Melanocyte of skin (primary cell): ENCODE results near the gene RNFT1. TPM values are rescaled to one million over a fixed set of nuclear protein-coding genes. Genes with fewer than 3 reads are reported as not detected.

Experiments used
- small RNA-seq, 2 donors: library from RNA; depleted of rRNA; stranded (forward); fragments of <200 nt; gene quantifications; one replicate each; pipeline ENCODE3, GENCODE V24; 2012
- total RNA-seq, 2 donors: library from RNA; depleted of rRNA; stranded (reverse); fragments of >200 nt; gene quantifications; 2 replicates each; pipeline ENCODE4 v1.2.3, GENCODE V29; 2012

The RNFT1 gene, protein sequence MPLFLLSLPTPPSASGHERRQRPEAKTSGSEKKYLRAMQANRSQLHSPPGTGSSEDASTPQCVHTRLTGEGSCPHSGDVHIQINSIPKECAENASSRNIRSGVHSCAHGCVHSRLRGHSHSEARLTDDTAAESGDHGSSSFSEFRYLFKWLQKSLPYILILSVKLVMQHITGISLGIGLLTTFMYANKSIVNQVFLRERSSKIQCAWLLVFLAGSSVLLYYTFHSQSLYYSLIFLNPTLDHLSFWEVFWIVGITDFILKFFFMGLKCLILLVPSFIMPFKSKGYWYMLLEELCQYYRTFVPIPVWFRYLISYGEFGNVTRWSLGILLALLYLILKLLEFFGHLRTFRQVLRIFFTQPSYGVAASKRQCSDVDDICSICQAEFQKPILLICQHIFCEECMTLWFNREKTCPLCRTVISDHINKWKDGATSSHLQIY
- total RNA-seq, result 10 to 100 TPM; 17.0 to 18.6 TPM

DNA sequence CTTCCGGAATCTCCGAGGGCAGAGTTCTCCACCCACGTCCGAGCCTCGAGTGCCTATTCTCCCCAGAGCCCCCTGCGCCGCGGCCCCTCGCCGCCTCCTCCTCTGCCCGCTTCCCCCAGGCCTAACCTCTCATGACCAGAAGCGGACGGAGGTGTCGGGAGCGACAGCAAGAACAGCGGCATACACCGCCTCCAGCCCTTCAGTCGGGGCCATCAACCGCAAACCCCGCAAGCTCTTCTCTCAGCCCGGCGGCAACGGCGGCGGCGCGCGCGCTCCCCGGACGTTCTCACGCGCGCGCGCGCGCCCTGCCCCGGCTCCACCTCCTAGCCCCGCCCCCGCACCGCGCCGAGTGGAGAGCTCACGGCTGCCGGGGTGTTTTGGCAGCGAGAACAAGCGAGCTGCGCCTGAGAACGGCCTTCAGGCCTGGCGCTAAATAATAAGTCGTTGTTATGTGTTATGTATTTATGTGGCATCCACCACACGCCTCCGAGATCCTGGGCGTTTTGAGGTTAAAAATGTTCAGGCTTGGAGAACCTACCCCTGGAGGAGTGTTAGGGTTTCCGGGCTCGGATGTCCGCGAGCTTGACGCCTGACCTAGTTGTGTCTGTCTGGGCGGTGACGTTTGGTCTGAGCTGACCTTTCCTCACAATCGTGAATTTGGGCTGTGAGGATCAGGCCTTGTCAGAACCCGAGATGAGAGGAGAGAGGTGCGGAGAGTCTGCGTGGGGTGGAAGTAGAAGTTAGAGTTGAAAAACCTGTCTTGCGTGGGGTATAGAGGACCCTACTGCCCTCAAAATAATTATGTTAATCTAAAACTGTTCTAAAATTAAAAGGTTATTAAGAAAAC, at the start of gene RNFT1:
Gene RNFT1, minus strand, starts transcription at position 259 of the 847 bp plus-strand sequence. Its CDS starts 77 bp downstream, at position 182.

Small RNAs within 50 kb of the gene (small RNA-seq; reads per million reads assigned to genes)
- gene RPS29P21, result 0 reads per million in 2 donors

Other genes starting within 250 kb of the RNFT1 start
- gene TUBD1, start 71.8 kb downstream of the RNFT1 start, total RNA-seq, result 1 to 10 TPM; 6.7 to 6.9 TPM
- 10 to 100 TPM; 13.1 to 14.3 TPM for gene RPS6KB1, start 71.6 kb downstream of the RNFT1 start, total RNA-seq
- gene HEATR6, start 114.2 kb upstream of the RNFT1 start, total RNA-seq, result 10 to 100 TPM; 18.2 to 22.3 TPM
- gene CA4, start 185.2 kb upstream of the RNFT1 start, total RNA-seq, result not detected